ENCODE results near the gene LAPTM5. TPM values are rescaled to one million over a fixed set of nuclear protein-coding genes. Genes with fewer than 3 reads are reported as not detected.

Gene LAPTM5
- total RNA-seq, 1 experiment from 2014 or later, result not detected

GRCh38 chr1:30723331-30723755, 34.2 kb downstream of the LAPTM5 start, which contains the start of gene MATN1:
Gene MATN1, minus strand, starts transcription at chr1:30723585. Its CDS starts 34 bp downstream, at chr1:30723551.
- H3K9me3 ChIP-seq (replicated peaks), result peaks cover 5% of the 10 kb centered on the region; the same call in 1 of the 2 replicates
- no peak within 1 kb of the TSS for H3K4me3 ChIP-seq
- H3K36me3 ChIP-seq, result 0 out of 2 replicates have a peak, but pooled peaks cover 3% of the 10 kb centered on the region
- peaks cover 21% of the 10 kb centered on the region for H3K4me1 ChIP-seq (replicated peaks)
- H3K27ac ChIP-seq, result no peak within 1 kb of the TSS
- no peaks in the 10 kb centered on the region for H3K27me3 ChIP-seq (replicated peaks)
- no peak for DNase-seq (ENCODE audit: low read depth in 1 of 2, low spot score in 2 of 2)

GRCh38 chr1:30721812-30722537, 35.6 kb downstream of the LAPTM5 start:
- Histone ChIP-seq H3K4me1 (replicated peaks) (peaks cover 15% of the 10 kb centered on the region), H3K4me3 (no peak overlapping the region), H3K36me3 (0 out of 2 replicates have a peak, but pooled peaks cover 3% of the 10 kb centered on the region), H3K27me3 (replicated peaks) (no peaks in the 10 kb centered on the region), H3K27ac (no peak overlapping the region), H3K9me3 (replicated peaks) (peaks cover 5% of the 10 kb centered on the region; the same call in 1 of the 2 replicates)
- no peak for DNase-seq (ENCODE audit: low read depth in 1 of 2, low spot score in 2 of 2)

GRCh38 chr1:30721341-30721793, 36.2 kb downstream of the LAPTM5 start:
- Histone ChIP-seq H3K4me1 (replicated peaks) (peaks cover 15% of the 10 kb centered on the region), H3K4me3 (no peak overlapping the region), H3K9me3 (replicated peaks) (peaks cover 7% of the 10 kb centered on the region; the same call in 1 of the 2 replicates), H3K27ac (no peak overlapping the region), H3K36me3 (0 out of 2 replicates have a peak, but pooled peaks cover 3% of the 10 kb centered on the region), H3K27me3 (replicated peaks) (no peaks in the 10 kb centered on the region)
- no peak for DNase-seq (ENCODE audit: low read depth in 1 of 2, low spot score in 2 of 2)

- Histone ChIP-seq H3K27me3 (replicated peaks) (no peaks in the 10 kb centered on the region), H3K4me3 (no peak overlapping the region), H3K27ac (no peak overlapping the region), H3K36me3 (0 out of 2 replicates have a peak, but pooled peaks cover 3% of the 10 kb centered on the region), H3K9me3 (replicated peaks) (peaks cover 13% of the 10 kb centered on the region), H3K4me1 (replicated peaks) (peaks cover 15% of the 10 kb centered on the region)
- no peak for DNase-seq (ENCODE audit: low read depth in 1 of 2, low spot score in 2 of 2)
Observed at GRCh38 chr1:30720271-30721223, 37.0 kb downstream of the LAPTM5 start.

GRCh38 chr1:30719406-30720270, 37.9 kb downstream of the LAPTM5 start:
- no peaks in the 10 kb centered on the region for H3K27me3 ChIP-seq (replicated peaks)
- H3K36me3 ChIP-seq, result 0 out of 2 replicates have a peak, but pooled peaks cover 3% of the 10 kb centered on the region
- peak overlapping the region; percentile 57 for H3K4me3 ChIP-seq
- DNase-seq (ENCODE audit: low read depth in 1 of 2, low spot score in 2 of 2), result peak in 1 of 2 experiments; percentile 82
- peak overlapping the region; percentile 97 for H3K27ac ChIP-seq
- peaks cover 15% of the 10 kb centered on the region for H3K4me1 ChIP-seq (replicated peaks)
- H3K9me3 ChIP-seq (replicated peaks), result peaks cover 18% of the 10 kb centered on the region

- Histone ChIP-seq H3K27me3 (replicated peaks) (no peaks in the 10 kb centered on the region), H3K4me1 (replicated peaks) (peaks cover 15% of the 10 kb centered on the region), H3K36me3 (0 out of 2 replicates have a peak, but pooled peaks cover 3% of the 10 kb centered on the region), H3K4me3 (peak overlapping the region; percentile 57), H3K27ac (peak overlapping the region; percentile 97), H3K9me3 (replicated peaks) (peaks cover 18% of the 10 kb centered on the region)
- peak in 1 of 2 experiments; percentile 91 for DNase-seq (ENCODE audit: low read depth in 1 of 2, low spot score in 2 of 2)
Observed at GRCh38 chr1:30718636-30719405, 38.8 kb downstream of the LAPTM5 start.

GRCh38 chr1:30718091-30718635, 39.4 kb downstream of the LAPTM5 start:
- Histone ChIP-seq H3K9me3 (replicated peaks) (peaks cover 18% of the 10 kb centered on the region), H3K27ac (peak overlapping the region; percentile 41; the same call in 1 of the 2 replicates), H3K27me3 (replicated peaks) (no peaks in the 10 kb centered on the region), H3K4me3 (peak overlapping the region; percentile 38), H3K36me3 (0 out of 2 replicates have a peak, but pooled peaks cover 3% of the 10 kb centered on the region), H3K4me1 (replicated peaks) (peaks cover 15% of the 10 kb centered on the region)
- DNase-seq (ENCODE audit: low read depth in 1 of 2, low spot score in 2 of 2), result peak; percentile 88 to 99

GRCh38 chr1:30716646-30717045, 40.9 kb downstream of the LAPTM5 start:
- peaks cover 18% of the 10 kb centered on the region for H3K9me3 ChIP-seq (replicated peaks)
- no peak for DNase-seq (ENCODE audit: low read depth in 1 of 2, low spot score in 2 of 2)
- H3K27ac ChIP-seq, result no peak overlapping the region
- no peak overlapping the region for H3K4me3 ChIP-seq
- 0 out of 2 replicates have a peak, but pooled peaks cover 3% of the 10 kb centered on the region for H3K36me3 ChIP-seq
- no peaks in the 10 kb centered on the region for H3K27me3 ChIP-seq (replicated peaks)
- H3K4me1 ChIP-seq (replicated peaks), result peaks cover 15% of the 10 kb centered on the region

GRCh38 chr1:30715886-30716285, 41.7 kb downstream of the LAPTM5 start:
- H3K9me3 ChIP-seq (replicated peaks), result peaks cover 18% of the 10 kb centered on the region
- H3K4me3 ChIP-seq, result no peak overlapping the region
- H3K27ac ChIP-seq, result no peak overlapping the region
- H3K36me3 ChIP-seq, result 0 out of 2 replicates have a peak, but pooled peaks cover 3% of the 10 kb centered on the region
- H3K4me1 ChIP-seq (replicated peaks), result peaks cover 15% of the 10 kb centered on the region
- DNase-seq (ENCODE audit: low read depth in 1 of 2, low spot score in 2 of 2), result no peak
- H3K27me3 ChIP-seq (replicated peaks), result peaks cover 4% of the 10 kb centered on the region; the same call in 1 of the 2 replicates

- Histone ChIP-seq H3K9me3 (replicated peaks) (peaks cover 18% of the 10 kb centered on the region), H3K27me3 (replicated peaks) (peaks cover 11% of the 10 kb centered on the region), H3K4me3 (no peak overlapping the region), H3K36me3 (0 out of 2 replicates have a peak, but pooled peaks cover 3% of the 10 kb centered on the region), H3K27ac (no peak overlapping the region), H3K4me1 (replicated peaks) (peaks cover 15% of the 10 kb centered on the region)
- no peak for DNase-seq (ENCODE audit: low read depth in 1 of 2, low spot score in 2 of 2)
Observed at GRCh38 chr1:30715216-30715615, 42.4 kb downstream of the LAPTM5 start.

- no peak overlapping the region for H3K4me3 ChIP-seq
- 0 out of 2 replicates have a peak, but pooled peaks cover 3% of the 10 kb centered on the region for H3K36me3 ChIP-seq
- H3K27ac ChIP-seq, result no peak overlapping the region
- H3K9me3 ChIP-seq (replicated peaks), result peaks cover 18% of the 10 kb centered on the region
- peaks cover 11% of the 10 kb centered on the region for H3K27me3 ChIP-seq (replicated peaks)
- H3K4me1 ChIP-seq (replicated peaks), result peaks cover 14% of the 10 kb centered on the region
- DNase-seq (ENCODE audit: low read depth in 1 of 2, low spot score in 2 of 2), result no peak
Observed at GRCh38 chr1:30714536-30715090, 43.0 kb downstream of the LAPTM5 start.

Measured in SJSA1 (cell line).